Measurements from ENCODE around the gene ZNF865.

The ZNF865 gene

DNA sequence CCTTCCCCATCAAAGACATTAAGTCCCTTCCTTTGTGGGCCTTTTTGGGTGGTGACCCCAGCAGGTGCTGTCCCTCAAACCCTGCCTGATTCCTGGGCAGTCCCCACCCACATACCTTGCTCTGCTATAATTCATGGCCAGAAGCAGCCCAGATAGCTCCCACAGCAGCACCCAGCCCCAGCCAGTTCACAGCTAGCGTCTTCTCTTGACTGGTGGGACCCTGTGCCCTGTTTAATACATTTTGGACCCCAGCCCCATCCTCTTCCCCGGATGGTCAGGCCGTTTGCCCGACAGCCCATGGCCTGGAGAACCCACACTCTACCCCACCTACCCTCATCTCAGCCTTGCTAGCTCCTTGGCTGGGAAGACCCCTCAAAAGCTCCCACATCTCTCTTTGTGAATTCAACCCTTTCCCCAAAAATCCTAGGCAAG is 44.7 kb downstream of the ZNF865 start:
- TF ChIP-seq, protein P1, sequence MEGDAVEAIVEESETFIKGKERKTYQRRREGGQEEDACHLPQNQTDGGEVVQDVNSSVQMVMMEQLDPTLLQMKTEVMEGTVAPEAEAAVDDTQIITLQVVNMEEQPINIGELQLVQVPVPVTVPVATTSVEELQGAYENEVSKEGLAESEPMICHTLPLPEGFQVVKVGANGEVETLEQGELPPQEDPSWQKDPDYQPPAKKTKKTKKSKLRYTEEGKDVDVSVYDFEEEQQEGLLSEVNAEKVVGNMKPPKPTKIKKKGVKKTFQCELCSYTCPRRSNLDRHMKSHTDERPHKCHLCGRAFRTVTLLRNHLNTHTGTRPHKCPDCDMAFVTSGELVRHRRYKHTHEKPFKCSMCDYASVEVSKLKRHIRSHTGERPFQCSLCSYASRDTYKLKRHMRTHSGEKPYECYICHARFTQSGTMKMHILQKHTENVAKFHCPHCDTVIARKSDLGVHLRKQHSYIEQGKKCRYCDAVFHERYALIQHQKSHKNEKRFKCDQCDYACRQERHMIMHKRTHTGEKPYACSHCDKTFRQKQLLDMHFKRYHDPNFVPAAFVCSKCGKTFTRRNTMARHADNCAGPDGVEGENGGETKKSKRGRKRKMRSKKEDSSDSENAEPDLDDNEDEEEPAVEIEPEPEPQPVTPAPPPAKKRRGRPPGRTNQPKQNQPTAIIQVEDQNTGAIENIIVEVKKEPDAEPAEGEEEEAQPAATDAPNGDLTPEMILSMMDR (IDR thresholded peaks at IDR 0.05; ENCODE audit: control extremely low read depth, extremely low read depth, low read depth, missing control alignments), result no peak
- DNase-seq (ENCODE audit: extremely low spot score), result peak; percentile 56
- ChIA-PET CTCF (interaction anchor here (7.2 kb wide), 1 partner anchor 15 kb away, joined by 84 read pairs; no protein-coding TSS in a partner anchor), POLR2A (interaction anchor here (1.1 kb wide), 1 partner anchor 13 kb away, joined by 4 read pairs; no protein-coding TSS in a partner anchor)

DNA sequence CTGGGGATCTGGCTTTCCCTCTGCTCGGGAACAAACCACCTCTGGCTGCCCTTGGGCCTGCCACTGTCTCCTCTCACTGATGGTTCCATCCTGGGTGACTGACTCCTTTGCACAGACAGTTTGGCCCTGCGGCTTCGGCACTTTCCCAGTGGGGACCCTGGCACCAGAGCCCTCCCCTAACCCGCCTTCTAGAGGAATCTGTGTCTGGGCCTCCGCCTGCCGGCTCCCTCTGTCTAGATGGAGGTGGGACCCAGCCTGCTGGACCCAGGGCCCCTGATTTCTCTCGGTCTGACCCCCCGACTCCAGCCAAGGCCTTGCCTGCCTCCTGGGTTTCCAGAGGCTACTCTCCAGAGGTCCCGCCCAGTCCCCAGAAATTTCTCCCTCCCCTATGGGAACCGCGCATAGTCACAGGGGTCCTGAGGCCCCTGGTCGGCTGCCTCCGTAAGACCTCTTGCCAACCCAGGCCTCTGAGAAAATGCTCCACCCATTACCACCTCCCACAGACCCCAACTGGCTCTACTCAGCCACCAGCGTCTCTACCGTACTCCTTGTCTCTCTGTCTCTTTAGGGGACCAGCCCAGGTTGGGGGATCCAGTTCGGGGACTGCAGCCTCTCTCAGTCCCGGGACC is 45.3 kb downstream of the ZNF865 start:
- POLR2A ChIA-PET, result interaction anchor here (1.1 kb wide), 1 partner anchor 14 kb away, joined by 4 read pairs; no protein-coding TSS in a partner anchor
- DNase-seq (ENCODE audit: extremely low spot score), result no peak
- CTCF ChIA-PET, result interaction anchor here (7.2 kb wide), 1 partner anchor 16 kb away, joined by 84 read pairs; no protein-coding TSS in a partner anchor
- TF ChIP-seq, protein P1 (IDR thresholded peaks at IDR 0.05; ENCODE audit: control extremely low read depth, extremely low read depth, low read depth, missing control alignments), result no peak

DNA sequence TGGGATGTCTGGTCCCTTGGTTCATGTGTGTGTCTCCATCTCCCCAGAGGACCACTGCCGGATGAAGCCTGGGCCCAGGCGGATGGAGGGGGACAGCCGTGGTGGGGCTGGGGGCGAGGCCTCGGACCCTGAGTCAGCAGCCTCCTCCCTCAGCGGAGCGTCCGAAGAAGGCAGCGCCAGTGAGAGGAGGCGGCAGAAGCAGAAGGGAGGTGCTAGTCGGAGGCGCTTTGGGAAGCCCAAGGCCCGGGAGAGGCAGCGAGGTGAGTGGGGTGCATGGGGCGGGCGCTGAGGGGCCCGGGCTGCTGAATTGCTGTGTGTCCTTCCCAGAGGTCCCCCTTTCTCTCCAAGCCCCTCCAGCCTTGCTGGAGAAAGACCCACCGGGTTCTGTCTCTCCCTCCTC is 45.8 kb downstream of the ZNF865 start:
- CTCF ChIA-PET, result no interaction called here
- POLR2A ChIA-PET, result no interaction called here
- TF ChIP-seq, protein P1 (IDR thresholded peaks at IDR 0.05; ENCODE audit: control extremely low read depth, extremely low read depth, low read depth, missing control alignments), result no peak
- no peak for DNase-seq (ENCODE audit: extremely low spot score)

DNA sequence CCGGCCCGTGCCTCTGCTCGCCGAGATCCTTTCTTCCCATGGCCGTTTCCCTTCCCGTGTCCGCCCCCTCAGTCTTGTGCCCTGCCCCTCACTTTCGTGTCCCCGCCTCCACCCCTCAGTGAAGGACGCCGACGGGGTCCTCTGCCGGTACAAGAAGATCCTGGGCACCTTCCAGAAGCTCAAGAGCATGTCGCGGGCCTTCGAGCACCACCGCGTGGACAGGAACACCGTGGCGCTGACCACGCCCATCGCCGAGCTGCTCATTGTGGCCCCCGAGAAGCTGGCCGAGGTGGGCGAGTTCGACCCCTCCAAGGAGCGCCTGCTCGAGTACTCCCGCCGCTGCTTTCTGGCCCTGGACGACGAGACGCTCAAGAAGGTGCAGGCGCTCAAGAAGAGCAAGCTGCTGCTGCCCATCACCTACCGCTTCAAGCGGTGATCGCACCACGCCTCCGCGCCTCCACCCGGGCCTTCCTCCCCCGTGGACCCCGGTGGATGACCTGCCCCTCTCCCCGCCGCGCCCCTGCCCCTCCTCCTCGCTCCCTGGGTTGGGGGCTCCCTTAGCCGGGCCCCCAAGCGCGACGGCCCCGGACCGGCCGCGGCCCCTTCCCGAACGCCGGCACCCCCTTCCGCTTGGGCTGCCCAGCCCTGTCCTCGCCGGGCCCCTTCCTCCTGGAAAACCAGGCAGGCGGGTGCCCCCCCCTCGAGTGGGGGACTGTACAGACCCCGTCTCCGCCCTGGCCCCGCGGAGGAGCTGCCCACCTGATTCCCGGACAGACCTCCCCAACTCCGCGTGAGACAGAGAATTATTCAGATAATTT is 47.1 kb downstream of the ZNF865 start:
- DNase-seq (ENCODE audit: extremely low spot score), result no peak
- CTCF ChIA-PET, result interaction anchor here (0.8 to 3.4 kb wide), 7 partner anchors 9 to 48 kb away, joined by 3 to 39 read pairs (median 5); partner anchors contain the start of genes ZNF581 and ZNF784
- POLR2A ChIA-PET, result no interaction called here
- TF ChIP-seq, protein P1 (IDR thresholded peaks at IDR 0.05; ENCODE audit: control extremely low read depth, extremely low read depth, low read depth, missing control alignments), result no peak

DNA sequence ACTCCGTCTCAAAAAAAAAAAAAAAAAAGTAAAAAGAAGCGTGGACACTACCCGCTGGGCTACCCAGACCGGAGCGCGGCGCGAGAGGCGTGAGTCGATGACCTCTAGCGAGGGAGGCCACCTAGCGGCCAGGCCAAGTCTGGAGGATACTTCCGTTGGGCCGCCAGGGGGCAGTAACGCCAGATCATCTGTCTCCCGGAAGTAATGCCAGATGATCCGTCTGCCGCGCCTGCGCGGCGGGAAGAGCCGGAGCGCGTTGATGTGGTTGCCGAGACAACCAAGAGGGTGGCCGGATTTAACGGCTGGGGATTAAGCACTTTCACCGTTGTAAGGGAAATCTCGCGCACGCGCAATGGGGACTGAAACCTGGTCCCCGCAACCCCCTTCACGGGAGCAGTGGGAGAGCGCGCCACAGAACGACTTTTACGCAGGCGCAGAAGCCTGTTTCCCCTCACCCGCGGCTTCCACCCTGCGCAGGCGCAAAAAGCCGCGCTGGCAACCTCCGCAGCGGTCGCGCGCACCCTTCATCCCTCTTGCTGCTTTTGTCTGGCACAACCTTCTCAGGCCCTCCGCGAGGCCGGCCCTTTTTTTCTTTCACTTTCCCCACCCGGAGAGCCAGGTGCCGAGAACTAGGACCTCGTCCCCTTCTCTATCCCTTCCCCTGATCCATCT is 48.3 kb downstream of the ZNF865 start:
- ChIA-PET POLR2A (interaction anchor here (0.7 to 1.4 kb wide), 10 partner anchors 11 to 248 kb away, joined by 3 to 10 read pairs (median 4); partner anchors contain the start of genes FIZ1, UBE2S, ZNF628 and ZNF784), CTCF (interaction anchor here (0.6 to 3.4 kb wide), 20 partner anchors 10 to 488 kb away, joined by 3 to 39 read pairs (median 6); partner anchors contain the start of genes FIZ1, ZNF444, ZNF581 and ZNF865)
- TF ChIP-seq, protein P1 (IDR thresholded peaks at IDR 0.05; ENCODE audit: control extremely low read depth, extremely low read depth, low read depth, missing control alignments), result peak; percentile 100
- DNase-seq (ENCODE audit: extremely low spot score), result peak; percentile 91
